Kidney tubule cell (primary cell): ENCODE results near the gene REST.

Experiments
- DNase-seq: peaks from one replicate; pipeline ENCODE4 v3.0.0-alpha.2; 2018; ENCODE audit warnings: low spot score

Gene REST

DNA sequence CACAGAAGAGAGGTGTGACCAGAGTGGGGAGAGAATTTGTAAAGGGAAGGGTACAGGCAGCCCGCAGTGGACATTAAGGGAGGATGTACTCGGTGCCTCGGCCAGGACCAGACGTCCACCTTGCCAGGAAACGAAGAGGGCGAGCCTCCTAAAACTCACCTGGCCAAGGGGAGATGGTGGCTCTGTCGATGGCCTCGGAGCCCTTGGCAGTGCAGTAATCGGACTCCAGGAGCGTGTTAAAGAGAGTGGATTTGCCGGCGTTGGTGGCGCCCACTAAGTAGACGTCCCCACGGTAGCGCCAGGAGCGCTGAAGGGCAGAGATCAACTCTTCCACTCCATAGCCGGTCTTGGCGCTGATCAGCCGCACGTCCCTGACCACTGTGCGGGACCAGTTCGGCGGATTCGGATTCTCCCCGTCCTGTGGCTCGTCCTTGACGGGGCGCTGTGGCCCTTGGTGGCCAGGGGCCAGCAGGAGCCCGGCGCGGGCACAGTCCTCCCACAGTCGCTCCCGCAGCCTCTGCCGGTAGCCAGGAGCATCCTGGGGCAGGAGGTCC, 68.7 kb downstream of the REST start:
- peak; percentile 26 for DNase-seq

DNA sequence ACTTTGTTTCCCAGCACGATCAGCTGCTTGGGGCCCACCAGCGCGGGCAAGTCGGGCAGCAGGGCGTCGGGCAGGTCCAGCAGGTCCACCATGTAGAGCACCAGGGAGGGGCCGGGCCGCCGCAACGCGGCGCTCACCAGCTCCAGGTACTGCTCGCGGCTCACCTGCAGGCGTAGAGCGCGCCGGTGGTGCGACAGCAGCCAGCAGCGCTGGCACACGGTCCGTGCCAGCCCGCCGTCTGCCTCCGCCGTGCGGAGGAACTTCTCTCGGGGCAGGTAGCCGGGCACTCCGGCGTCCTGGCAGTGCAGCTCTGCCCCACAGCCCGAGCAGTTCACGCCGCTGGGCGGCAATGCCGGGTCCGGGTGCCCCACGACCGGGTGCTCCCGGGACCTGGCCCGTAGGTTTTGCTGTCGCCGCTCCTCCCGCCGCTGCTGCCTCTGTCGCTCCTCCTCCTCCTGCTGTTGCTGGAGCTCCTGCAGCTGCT, 69.2 kb downstream of the REST start:
- peak; percentile 65 for DNase-seq

DNA sequence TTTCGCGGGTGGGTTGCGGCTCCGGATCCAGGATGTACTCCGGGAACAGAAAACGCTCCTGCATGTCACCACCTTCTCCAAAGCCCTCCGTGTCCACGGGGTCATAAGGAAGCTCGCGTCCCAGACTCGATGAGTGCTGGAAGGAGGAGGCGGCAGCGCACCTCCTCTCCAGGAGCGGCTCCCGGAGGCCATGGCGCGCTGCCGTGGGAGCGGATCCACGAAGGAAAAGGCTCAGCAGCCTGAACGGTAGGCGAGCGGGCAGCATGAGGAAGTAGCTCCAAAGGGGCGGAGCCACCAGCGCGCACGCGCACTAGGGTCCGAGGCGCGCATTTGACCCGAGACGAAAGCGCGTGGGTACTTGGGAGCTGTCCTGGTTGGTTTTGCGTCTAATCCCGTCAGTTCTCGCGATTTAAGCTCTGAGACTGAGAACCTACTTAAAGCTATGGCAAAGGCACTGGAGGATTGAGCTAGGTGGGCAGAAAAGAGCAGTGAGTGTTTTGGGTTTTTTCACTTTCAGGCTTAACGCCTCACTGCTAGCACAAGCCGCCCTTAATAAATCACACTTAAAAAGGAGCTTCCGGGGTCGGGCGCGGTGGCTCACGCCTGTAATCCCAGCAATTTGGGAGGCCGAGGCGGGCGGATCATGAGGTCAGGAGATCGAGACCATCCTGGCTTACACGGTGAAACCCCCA, 69.8 kb downstream of the REST start, which contains the start of gene NOA1:
Gene NOA1, minus strand, starts transcription at position 286 of the 692 bp plus-strand sequence. Its CDS starts 21 bp downstream, at position 265.
- peak; percentile 99 for DNase-seq

DNA sequence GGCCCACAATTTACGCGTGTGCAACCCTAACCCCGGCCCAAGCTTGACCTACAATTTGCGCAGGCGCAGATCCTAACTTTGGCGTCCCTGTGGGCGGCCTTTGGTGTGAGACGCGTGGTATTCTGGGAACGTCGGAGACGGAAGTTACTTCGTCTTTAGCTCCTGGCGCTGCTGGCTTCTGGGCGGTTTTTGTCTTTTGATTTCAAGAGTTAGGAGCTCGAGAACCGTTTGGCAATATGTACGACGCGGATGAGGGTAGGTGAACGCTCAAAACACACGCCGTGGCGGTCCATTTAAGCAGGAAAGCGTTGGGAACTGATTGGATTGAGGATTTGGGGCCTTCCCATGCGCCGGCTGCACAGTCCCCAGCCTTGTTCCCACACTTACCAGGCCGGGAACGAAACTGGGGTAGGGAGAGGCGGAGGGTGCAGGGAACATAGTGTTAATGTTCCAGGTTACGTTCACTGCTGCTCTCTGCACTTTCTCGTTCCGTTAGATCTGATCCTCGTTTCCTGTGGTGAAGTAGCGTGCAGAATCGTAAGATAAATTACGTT, 71.1 kb downstream of the REST start, which contains the start of gene POLR2B:
Gene POLR2B, plus strand, starts transcription at position 147 of the 554 bp plus-strand sequence. Its CDS starts 90 bp downstream, at position 237.
- peak; percentile 95 for DNase-seq

DNA sequence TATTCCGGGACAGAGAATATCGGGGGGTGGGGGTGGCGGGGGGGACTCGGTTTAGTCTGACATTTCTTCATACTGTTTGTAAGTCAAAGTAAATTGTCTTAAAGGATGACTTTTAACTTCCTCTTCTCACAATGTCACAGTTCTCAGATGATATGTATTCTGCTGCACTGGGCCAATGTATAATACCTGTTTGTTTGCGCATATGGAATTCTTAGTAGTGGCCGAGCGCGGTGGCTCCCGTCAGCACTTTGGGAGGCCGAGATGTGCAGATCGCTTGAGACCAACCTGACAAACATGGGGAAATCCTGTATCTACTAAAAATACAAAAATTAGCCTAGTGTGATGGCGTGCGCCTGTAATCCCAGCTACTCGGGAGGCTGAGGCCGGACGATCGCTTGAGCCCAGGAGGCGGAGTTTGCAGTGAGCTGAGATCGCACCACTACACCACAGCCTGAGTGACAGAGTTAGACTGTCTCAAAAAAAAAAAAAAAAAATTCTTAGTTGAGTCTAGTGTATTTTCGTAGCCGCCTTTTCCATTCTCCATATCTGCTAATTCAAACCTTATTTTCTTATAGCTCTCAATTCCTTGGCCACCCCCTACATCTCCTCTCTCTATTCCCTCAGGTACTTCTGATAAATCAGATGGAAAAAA, 71.8 kb downstream of the REST start:
- DNase-seq = peak; percentile 62

DNA sequence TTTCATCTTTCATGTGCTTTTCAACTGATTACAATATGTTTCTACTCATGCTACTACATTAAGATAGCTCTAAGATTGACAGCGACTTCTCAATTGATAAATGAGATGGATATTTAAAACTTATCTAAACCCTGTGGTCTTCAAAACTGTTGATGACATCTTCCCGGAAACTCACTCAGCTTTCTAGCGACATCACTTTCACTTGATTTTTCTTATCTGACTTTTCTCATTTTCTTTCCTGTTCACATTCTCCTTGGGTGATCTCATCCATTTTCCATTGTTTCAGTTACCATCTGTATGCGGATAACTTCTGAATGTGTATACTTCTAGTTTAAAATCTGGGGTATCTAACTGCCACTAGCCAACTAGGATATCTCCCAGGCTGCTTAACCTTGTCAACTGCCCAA, 74.1 kb downstream of the REST start:
- DNase-seq = peak; percentile 81

DNA sequence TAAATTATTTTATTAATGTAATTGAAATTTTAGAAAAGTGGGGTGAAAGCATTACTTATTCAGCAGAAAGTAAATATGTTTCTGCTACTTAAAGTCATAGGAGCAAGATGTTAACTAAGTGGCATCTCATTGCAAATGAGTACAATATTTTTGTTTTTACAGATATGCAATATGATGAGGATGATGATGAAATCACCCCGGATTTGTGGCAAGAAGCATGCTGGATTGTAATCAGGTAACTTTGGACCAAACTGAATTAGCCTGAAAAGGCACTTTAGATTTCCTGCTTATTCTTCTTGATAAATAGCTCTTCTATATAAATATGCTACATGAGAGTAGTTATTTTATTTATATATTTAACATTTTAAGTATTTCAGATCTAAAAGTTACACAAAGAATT, 78.5 kb downstream of the REST start:
- DNase-seq = no peak

DNA sequence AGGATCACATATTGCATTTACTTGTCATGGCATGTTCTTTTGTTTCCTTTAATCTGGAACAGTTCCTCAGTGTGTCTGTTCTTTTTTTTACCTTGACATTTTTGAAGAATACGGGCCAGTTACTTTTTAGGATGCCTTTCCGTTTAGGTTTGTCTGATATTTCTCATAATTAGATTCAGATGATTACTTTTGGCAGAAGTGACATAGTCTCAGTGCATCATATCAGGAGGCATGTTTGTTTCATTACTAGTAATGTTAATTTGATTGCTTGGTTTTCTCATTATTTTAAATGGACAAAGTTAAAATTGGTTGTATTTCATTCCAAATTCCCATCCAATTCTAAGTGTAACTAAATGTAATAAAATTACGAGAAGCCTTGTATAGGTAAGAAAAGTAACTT, 79.3 kb downstream of the REST start:
- no peak for DNase-seq

DNA sequence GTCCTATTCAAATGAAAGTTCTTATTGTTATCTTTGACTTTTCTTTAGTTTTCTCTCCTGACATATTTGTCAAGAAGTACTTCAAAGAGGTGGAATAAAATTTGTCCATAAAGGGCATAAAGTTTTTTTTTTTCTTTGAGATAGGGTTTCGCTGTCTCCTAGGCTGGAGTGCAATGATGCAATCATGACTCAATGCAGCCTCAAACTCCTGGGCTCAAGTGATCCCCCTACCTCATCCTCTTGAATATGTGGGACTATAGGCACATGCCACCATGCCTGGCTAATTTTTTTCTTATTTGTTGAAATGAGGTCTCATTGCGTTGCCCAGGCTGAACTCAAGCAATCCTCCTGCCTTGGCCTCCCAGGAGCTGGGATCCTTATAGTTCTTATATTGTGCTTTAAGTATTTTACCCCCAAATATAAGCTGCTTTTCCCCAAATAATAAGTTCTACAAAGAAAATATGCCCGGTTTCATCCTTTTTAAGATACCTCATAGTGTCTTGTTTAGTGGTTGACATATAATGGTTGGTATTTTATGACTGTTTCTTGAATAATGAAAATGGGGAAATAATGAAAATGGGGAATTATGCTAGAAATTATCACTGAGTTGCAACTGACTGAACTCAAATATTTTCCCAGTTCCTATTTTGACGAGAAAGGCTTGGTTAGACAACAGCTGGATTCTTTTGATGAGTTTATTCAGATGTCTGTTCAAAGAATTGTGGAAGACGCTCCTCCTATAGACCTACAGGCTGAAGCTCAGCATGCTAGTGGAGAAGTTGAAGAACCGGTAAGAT, 82.6 kb downstream of the REST start:
- DNase-seq = peak; percentile 21

DNA sequence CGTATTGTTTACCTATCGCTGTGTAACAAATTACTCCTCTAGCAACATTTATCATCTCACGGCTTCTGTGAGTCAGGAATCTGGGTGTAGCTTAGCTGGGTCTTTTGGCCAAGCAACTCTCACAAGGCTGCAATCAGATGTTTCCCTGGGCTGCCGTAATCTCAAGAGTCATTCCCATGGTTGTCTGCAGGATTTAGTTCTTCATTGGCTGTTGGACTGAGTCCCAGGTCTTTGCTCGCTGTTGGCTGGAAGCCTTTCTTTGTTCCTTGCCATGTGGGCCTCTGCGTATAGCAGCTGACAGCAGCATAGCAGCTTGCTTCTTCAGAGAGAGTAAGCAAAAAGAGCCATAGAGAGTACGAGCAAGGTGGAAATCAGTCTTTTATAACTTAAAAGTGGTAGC, 87.8 kb downstream of the REST start:
- DNase-seq = no peak

DNA sequence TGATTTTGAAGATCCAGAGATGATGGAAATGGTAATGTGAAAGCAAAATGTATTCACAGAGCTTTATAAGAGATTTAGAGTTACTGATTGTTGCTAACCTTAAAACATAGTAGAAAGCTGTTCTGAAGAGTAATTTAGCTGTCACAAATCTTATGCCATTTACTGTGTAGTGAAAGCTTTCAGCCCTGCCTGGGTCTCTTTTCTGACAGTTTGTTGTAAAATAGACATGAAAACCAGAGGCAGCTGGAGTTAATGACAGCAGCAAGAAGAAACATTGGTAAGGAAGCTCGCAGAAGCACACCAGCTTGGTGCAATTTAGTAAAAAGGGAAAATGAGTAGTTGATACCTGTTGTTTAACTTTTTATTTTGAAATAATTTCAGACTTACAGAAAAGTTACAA, 92.1 kb downstream of the REST start:
- no peak for DNase-seq

DNA sequence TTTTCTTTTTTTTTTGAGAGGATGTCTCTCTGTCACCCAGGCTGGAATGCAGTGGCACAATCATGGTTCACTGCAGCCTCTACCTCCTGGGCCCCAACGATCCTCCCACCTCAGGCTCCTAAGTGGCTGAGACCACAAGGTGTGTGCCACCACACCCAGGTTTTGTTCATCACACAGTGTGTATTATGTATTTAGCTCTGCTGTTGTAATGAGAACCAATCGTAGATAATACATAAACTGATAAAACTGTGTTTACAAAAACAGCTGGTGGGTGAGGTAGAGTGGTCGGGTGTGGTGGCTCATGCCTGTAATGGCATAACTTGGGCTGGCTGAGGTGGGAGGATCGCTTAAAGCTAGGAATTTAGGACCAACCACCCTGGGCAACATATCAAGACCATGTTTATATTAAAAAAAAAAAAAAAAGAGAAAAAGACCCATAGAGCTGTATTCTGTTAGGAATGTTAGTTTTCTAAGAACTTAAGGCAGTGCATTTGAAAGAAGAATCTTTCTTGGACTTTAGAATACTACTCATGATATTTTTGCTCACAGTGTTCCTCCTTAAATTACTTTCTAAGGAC, 105.9 kb downstream of the REST start:
- no peak for DNase-seq
